Astrocyte (in vitro differentiated cells and primary cell): ENCODE data around the gene MEPCE.

Experiments
- CTCF ChIP-seq: IDR thresholded peaks from 2 replicates; pipeline ENCODE4 v1.5.1; 2011; ENCODE audit warnings: low read depth, mild to moderate bottlenecking, inconsistent platforms, low read length, moderate library complexity; ENCODE audit not compliant: insufficient read depth
- EZH2 ChIP-seq: IDR thresholded peaks from 2 replicates; pipeline ENCODE4 v1.6.1; 2012; ENCODE audit warnings: mild to moderate bottlenecking, low read length, inconsistent platforms; ENCODE audit not compliant: insufficient read depth

DNA sequence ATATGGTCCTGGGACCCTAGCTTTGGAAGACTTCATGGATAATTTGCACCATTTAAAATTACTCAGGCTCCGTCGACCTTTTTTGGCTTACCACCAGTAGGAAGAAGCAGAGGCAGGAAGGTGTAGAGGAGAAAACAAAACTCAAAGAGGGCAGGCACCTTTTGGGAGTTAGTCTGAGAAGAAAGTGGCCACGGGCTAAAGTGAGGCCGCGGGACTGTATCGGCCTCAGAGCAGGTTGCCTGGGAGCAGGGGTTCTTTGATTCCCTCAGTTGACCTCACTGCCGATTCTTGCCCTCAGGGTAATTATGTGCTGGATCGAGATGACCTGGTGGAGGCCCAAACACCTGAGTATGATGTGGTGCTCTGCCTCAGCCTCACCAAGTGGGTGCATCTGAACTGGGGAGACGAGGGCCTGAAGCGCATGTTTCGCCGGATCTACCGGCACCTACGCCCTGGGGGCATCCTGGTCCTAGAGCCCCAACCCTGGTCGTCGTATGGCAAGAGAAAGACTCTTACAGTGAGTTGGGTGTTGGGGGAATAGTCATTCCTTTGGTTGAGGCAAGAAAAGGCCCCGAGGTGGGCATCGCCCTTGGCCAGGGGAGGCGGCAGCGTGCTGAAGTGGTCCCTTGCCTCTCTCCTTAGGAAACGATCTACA is 3.1 kb downstream of the MEPCE start:
- TF ChIP-seq CTCF (no peak), EZH2 (no peak)
